Psoas muscle (tissue), 8 donors: ENCODE results near the gene ITGB5. TPM values are rescaled to one million over a fixed set of nuclear protein-coding genes. Genes with fewer than 3 reads are reported as not detected.
A peak's percentile ranks its signal among the peaks of the same experiment; 100 is the strongest.

Source experiments
- ATAC-seq, 4 donors: fragments of 200-7000 bp; cut with Tn5 transposase; one replicate each; pipeline ENCODE4 v1.9.1; 2020; ENCODE audit warnings: moderate library complexity in 3 of 4, mild to moderate bottlenecking in 2 of 4
- DNase-seq, 2 donors: peaks; one replicate each; pipeline ENCODE4 v3.0.0-alpha.2; 2020
- H3K27ac ChIP-seq: fragments of 200-600 bp; one replicate; pipeline ENCODE4 v1.8.0; 2022
- H3K27me3 ChIP-seq, 3 donors: fragments of 200-600 bp in 1 of 3; one replicate each; pipeline versions ENCODE4 v1.6.1 to v1.8.0; 2013 to 2022; ENCODE audit warnings: low read length in 2 of 3, mild to moderate bottlenecking in 2 of 3, moderate library complexity in 1 of 3; ENCODE audit not compliant: insufficient read depth in 3 of 3
- H3K36me3 ChIP-seq, 2 donors: fragments of 200-600 bp in 1 of 2; one replicate each; pipeline versions ENCODE4 v1.6.1 to v1.8.0; 2013 to 2022; ENCODE audit warnings: low read depth in 1 of 2, mild to moderate bottlenecking in 1 of 2, moderate library complexity in 1 of 2; ENCODE audit not compliant: insufficient read depth in 1 of 2
- H3K4me1 ChIP-seq: fragments of 200-600 bp; one replicate; pipeline ENCODE4 v1.8.0; 2022
- H3K4me3 ChIP-seq: fragments of 200-600 bp; one replicate; pipeline ENCODE4 v1.8.0; 2022; ENCODE audit warnings: mild to moderate bottlenecking
- H3K9me3 ChIP-seq: fragments of 200-600 bp; one replicate; pipeline ENCODE4 v1.8.0; 2022
- CTCF ChIP-seq: fragments of 200-600 bp; IDR thresholded peaks from one replicate; pipeline ENCODE4 v1.8.0; 2022; ENCODE audit warnings: antibody characterized with exemption
- WGBS, 3 donors: extraction: QIAGEN DNeasy Blood & Tissue Kit; methylation state at CpG; one replicate each; pipeline versions ENCODE4 v1.1.6 to v1.1.7; 2013; 5-methylcytosine and 5-hydroxymethylcytosine counted together
- intact Hi-C, 2 donors: fragments of 100-400 bp; cut with DNase I; formaldehyde crosslinking; loops; one replicate each; pipeline versions ENCODE4 v1.11.0 to v1.14.2; 2022
- polyA plus RNA-seq, 3 donors: library from polyadenylated mRNA; stranded (reverse); fragments of 200-250 nt; gene quantifications; one replicate each; pipeline ENCODE4 v1.2.3, GENCODE V29; 2013
- total RNA-seq, 4 donors: library from RNA; stranded (reverse); fragmentation: NEBNext Ultra II Directional in 2 of 4; extraction: Animal tissue kit (Norgen Biotek cat#: 25700) in 2 of 4; gene quantifications; one replicate each; pipeline versions ENCODE4 v1.2.1 to v1.2.4, GENCODE V29; 2021 to 2023
- donor health status: healthy with polysubstance abuse.
- donor health status: DM: no; HTN: no; CAD: no; lungs with moderate emphysema.
- donor health status: Bipolar disorder and iron deficiency.
- donor health status: healthy.
- donor health status: DM: yes; HTN: yes; CAD: no.
- donor health status: DM: no; HTN: no; CAD: no.
- donor health status: DM: no; HTN: no; CAD: no.
- donor health status: DM: yes; HTN: yes; CAD: no.

ITGB5 gene
- total and polyA plus RNA-seq, 7 donors: 19.3 to 61.5 (median 37.5) TPM

- peaks cover 29% of the 10 kb centered on the region for H3K4me1 ChIP-seq
- H3K4me3 ChIP-seq: no peak overlapping the region
- H3K9me3 ChIP-seq: no peaks in the 10 kb centered on the region
- peak overlapping the region; percentile 68 for H3K27ac ChIP-seq
- DNase-seq (no peak), ATAC-seq (peak in 1 of 4 donors; percentile 3)
- intact Hi-C loops: no loop called here
- H3K27me3 ChIP-seq: no peaks in the 10 kb centered on the region
- no peaks in the 10 kb centered on the region for H3K36me3 ChIP-seq
- no peak for TF ChIP-seq CTCF
Measured at GRCh38 chr3:124879337-124879680, 7.9 kb downstream of the ITGB5 start.

- Histone ChIP-seq H3K9me3 (no peaks in the 10 kb centered on the region), H3K4me1 (peaks cover 29% of the 10 kb centered on the region), H3K36me3 (no peaks in the 10 kb centered on the region), H3K27me3 (no peaks in the 10 kb centered on the region), H3K4me3 (no peak overlapping the region), H3K27ac (peak overlapping the region; percentile 68)
- TF ChIP-seq CTCF: no peak
- WGBS, 3 donors: 34 to 42% (median 36%) methylated on average over 6 of the region's 6 CpGs
- peak in 1 of 2 donors; percentile 53 for DNase-seq
- peak; percentile 76 to 87 (median 84) for ATAC-seq
- intact Hi-C loops: no loop called here
Measured at GRCh38 chr3:124878561-124879336, 8.4 kb downstream of the ITGB5 start.

- no peak for DNase-seq
- no peaks in the 10 kb centered on the region for H3K27me3 ChIP-seq
- H3K9me3 ChIP-seq: no peaks in the 10 kb centered on the region
- ATAC-seq: no peak
- 91 to 99% (median 96%) methylated on average over 3 of the region's 3 CpGs for WGBS, 3 donors
- intact Hi-C loops: no loop called here
- peaks cover 0 to 6% of the 10 kb centered on the region in 2 donors for H3K36me3 ChIP-seq
- peaks cover 29% of the 10 kb centered on the region for H3K4me1 ChIP-seq
- TF ChIP-seq CTCF: no peak
- H3K4me3 ChIP-seq: no peak overlapping the region
- peak overlapping the region; percentile 68 for H3K27ac ChIP-seq
Measured at GRCh38 chr3:124877674-124878073, 9.5 kb downstream of the ITGB5 start.

- WGBS, 3 donors: 58 to 84% (median 60%) methylated on average over 3 of the region's 3 CpGs
- H3K27ac ChIP-seq: no peak overlapping the region
- no peaks in the 10 kb centered on the region for H3K9me3 ChIP-seq
- H3K36me3 ChIP-seq: peaks cover 0 to 18% of the 10 kb centered on the region in 2 donors
- no peak for TF ChIP-seq CTCF
- no peak for ATAC-seq
- H3K27me3 ChIP-seq: no peaks in the 10 kb centered on the region
- intact Hi-C loops: no loop called here
- H3K4me3 ChIP-seq: no peak overlapping the region
- H3K4me1 ChIP-seq: peaks cover 29% of the 10 kb centered on the region
- no peak for DNase-seq
Measured at GRCh38 chr3:124876401-124876878, 10.7 kb downstream of the ITGB5 start.

GRCh38 chr3:124873226-124873625, 13.9 kb downstream of the ITGB5 start:
- 71 to 89% (median 88%) methylated on average over 1 of the region's 1 CpG for WGBS, 3 donors
- Histone ChIP-seq H3K4me3 (no peak overlapping the region), H3K4me1 (peaks cover 11% of the 10 kb centered on the region), H3K27me3 (no peaks in the 10 kb centered on the region), H3K9me3 (no peaks in the 10 kb centered on the region), H3K27ac (no peak overlapping the region), H3K36me3 (peaks cover 0 to 32% of the 10 kb centered on the region in 2 donors)
- no peak for DNase-seq
- ATAC-seq: no peak
- no peak for TF ChIP-seq CTCF
- intact Hi-C loops: no loop called here
